ENCODE data around the gene TRAPPC3L.

The TRAPPC3L gene
- 0 to 0.11 (median 0) reads per million in 3 experiments for total RNA-seq

GRCh38 chr6:116545651-116546050 lies at the start of gene TRAPPC3L:
TRAPPC3L (minus strand) TSS chr6:116545684; CDS start chr6:116545514, 170 bp downstream.
- DNase-seq = no peak

DNA sequence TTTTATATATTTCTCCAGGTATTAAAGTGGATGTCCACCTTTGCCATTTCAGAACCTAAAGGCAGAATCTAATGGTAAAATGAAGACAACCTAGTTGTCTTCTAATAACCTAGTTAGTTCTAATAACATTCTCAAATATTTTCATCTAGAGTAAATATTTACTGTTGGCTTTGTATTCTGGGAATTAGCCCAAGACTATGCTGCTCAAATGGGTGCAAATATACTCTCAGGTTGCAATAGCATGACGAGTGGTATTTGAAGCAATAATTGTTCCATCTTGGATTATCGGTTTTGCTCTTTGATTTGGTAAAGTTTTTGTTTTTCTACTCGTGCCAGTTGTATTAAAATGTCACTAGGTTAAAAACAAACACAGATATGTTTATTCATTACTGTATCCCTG lies 49.8 kb upstream of the TRAPPC3L start:
- no peak for DNase-seq

DNA sequence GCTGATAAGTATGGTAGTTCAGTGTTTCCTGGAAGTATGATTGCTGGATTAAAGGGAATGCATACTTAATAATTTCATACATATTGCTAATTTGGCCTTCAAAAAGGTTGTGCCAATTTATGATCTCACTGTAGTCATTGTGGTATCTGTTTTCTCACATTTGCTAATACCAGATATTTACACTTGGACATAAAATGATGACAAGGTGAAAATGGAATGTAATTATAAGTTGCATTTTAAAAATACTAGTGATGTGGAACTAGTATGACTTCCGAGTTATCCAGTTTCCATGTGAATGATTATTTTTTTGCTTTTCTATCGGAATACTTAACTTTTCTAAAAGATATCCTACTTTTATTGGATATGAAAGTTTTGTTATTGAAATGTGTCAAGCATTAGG lies 41.3 kb upstream of the TRAPPC3L start:
- no peak for DNase-seq

DNA sequence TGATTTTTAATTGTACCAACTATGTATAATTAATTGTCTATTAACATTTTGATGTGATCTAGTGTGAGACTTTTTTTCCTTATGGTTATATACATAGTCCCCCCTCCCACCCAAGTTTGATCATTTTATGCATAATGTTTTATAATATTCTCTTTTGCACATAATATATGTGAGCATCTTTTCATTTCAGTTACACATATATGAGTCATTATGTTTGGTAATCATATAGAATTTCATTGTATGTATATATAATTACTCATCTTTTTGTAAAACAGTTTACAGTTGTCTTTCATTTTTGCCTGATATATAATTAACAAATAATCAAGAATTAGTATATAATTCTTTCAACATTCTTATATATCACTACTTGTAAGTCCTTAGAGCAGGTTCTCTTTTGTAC lies 40.8 kb upstream of the TRAPPC3L start:
- DNase-seq = no peak

DNA sequence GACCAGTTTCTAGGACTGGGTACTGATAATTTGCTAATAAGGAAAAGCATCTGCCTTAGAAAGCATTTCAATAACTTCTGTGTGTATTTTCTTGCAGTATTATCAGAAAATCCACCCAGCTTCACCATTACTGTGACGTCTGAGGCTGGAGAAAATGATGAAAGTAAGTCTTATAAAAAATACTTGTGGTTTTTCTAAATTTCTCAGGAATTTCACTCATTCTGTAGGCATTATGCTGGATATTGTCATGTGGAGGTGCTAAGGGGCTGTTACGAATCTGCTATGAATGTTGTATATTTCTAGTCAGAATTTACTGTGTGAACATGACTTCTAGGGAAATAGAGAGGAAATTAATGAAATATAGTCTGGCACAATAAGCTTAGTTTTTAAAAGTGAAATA lies 34.7 kb upstream of the TRAPPC3L start:
- DNase-seq = no peak

DNA sequence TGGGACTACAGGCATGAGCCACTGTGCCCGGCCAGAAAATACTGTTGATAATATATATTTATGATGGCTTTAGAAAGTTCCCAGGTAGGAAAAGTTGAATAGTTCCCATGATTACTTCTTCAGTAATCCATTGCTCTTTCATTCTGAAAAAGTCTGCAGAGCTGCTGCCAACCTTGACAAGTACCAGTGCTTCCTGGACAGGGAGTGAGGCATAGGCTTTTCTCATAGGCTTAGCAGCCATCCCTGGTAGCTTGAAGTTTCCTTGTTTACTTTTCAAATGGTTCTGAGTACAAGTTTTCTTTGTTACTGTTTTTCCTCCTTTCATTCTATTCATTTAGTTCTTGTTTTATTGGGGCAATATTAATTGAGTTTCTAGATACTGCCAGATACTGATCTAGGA lies 33.7 kb upstream of the TRAPPC3L start:
- DNase-seq = no peak

GRCh38 chr6:116578335-116578734 lies 32.9 kb upstream of the TRAPPC3L start:
- no peak for DNase-seq

- no peak for DNase-seq
Measured at GRCh38 chr6:116577486-116577885, 32.0 kb upstream of the TRAPPC3L start.

DNA sequence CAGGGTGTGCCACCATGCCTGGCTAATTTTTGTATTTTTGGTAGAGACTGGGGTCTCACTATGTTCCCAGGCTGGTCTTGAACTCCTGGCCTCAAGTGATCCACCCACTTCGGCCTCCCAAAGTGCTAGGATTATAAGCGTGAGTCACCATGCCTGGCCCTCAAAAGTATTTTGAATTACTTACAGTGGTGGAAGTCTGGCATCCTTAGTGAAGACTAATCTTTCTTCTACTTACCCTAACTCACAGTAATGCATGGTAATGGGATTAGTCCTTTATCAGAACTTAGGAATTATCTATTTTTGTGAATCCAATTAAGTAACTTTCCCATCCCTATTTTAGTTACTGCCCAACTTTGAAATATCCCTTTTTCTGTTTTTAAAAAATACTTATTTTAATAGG lies 29.7 kb upstream of the TRAPPC3L start:
- no peak for DNase-seq

- DNase-seq = no peak
Measured at GRCh38 chr6:116572162-116572561, 26.7 kb upstream of the TRAPPC3L start.

DNA sequence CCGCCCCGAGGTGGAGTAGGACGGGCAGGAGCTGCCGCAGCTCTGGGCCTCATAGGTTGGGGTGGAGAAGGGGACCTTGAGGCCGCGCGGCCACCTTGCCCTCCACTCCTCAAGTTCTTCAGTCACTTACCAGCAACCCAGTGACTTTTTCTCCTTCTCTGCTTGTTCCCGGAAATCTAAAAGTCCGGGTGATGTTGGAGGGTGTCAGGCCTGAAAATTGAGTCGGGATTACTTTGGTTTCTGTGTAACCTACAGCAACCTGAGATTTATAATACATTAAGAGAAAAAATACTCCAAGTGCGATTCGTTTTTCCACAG lies 26.2 kb upstream of the TRAPPC3L start:
- no peak for DNase-seq

DNA sequence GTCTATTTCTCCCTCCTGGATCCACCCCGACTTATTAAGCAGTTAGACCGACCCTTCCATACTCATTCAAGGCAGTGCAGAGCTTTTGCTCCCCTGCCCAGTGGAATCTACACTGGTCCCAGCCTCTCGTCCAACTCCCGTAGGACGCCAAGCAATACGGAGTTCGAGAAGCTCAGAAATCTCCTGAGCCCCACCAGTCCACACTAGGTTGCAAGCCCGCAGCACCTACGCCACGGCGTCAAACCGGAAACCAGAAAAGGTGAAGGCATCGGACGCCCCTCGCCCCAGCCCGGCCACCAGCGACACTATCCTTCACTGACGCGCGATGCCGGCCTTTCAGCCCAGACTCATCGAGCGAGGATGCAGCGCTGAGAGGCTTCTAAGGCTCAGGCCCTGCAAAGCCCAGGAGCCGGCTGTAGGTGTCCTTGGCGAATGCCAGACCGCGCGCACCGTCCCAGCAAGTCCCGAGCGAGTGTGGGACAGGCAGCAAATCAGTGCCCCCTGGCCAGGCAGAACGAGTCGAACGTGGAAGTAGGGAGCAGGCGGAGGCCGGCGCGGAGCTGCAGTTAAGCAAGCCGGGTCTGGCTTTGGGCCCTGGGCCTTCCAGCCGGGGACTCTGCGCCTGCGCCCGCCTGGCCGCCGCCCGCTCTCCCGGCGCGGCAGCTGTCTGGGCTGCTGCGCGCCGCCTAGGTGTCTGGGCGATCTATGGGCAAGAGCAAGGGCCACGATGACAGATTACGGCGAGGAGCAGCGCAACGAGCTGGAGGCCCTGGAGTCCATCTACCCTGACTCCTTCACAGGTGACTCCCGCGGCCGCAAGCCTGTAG lies 25.6 kb upstream of the TRAPPC3L start, which contains the start of gene RWDD1:
TSS of gene RWDD1 (plus strand) at position 649 of the 827 bp plus-strand sequence. CDS start at position 728, 79 bp downstream.
- DNase-seq = peak; percentile 99

GRCh38 chr6:116568821-116569755 lies 23.6 kb upstream of the TRAPPC3L start:
- DNase-seq = no peak

GRCh38 chr6:116568111-116568510 lies 22.6 kb upstream of the TRAPPC3L start:
- DNase-seq = no peak

DNA sequence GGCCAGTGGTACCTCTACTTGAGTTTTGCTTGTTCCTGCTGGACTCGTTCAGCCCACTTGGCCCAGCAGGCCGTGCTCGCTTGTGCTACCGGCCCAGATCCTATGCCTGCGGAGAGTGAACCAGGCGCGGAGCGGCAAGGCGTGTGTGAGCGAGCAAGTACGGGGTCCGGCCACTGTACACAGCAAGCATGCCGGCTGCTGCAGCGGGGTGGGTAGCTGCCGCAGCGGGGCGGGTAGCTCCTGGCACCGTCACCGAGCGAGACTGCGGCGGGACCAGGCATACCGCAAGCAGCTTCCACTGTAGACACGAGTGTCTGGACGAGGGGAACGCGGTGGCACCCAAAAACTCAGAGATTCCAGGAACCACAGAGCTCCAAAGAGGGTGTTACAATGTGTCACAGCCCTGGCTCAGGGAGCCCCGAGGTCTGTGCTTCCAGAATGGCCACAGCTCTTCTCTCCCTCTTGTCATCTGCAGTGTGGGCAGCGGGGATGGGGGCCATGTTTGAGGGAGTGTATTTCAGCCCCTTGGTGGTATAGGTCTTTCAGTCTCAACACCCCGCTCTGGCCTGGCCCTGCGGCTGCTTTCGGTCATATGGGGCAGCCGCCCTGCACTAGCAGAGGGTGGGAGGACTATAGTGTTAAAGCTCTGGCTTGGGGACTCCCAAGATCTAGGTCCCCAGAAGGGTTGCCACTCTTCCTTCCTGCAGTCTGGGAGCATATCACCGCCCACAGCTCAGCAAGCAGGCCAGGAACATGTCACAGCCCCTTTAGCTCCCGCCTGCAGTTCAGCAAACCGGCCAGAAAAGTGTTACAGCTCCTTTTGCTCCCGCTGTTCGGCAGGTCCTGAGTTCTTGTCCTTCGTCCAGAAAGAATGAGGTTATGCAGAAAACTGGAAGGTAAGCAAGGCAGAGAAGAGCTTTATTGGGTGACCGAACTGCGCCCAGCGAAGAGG lies 19.7 kb upstream of the TRAPPC3L start:
- no peak for DNase-seq

DNA sequence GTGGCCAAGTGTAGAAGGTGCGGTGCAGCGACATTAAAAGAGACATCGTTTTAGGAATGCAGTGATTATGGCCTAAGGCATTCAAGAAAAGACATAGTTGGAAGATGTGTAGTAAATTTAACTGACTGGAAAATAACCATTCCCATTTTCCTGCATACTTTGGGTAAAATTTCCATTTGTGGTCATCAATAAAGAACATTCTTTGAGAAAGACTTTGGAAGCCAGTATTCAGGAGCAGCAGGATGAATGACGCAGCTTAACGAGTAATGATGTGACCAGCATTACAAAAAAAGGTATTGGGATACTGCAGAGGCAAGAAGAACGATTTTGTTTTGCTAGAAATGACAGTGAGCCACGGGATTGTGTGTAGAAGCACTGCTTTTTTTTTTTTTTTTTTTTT lies 18.8 kb upstream of the TRAPPC3L start:
- no peak for DNase-seq

GRCh38 chr6:116563830-116564229 lies 18.3 kb upstream of the TRAPPC3L start:
- no peak for DNase-seq

- no peak for DNase-seq
Measured at GRCh38 chr6:116562614-116563013, 17.1 kb upstream of the TRAPPC3L start.

GRCh38 chr6:116562019-116562403 lies 16.5 kb upstream of the TRAPPC3L start:
- DNase-seq = no peak

GRCh38 chr6:116561377-116562018 lies 16.0 kb upstream of the TRAPPC3L start:
- DNase-seq = peak; percentile 59

GRCh38 chr6:116560130-116560529 lies 14.6 kb upstream of the TRAPPC3L start:
- DNase-seq = no peak

DNA sequence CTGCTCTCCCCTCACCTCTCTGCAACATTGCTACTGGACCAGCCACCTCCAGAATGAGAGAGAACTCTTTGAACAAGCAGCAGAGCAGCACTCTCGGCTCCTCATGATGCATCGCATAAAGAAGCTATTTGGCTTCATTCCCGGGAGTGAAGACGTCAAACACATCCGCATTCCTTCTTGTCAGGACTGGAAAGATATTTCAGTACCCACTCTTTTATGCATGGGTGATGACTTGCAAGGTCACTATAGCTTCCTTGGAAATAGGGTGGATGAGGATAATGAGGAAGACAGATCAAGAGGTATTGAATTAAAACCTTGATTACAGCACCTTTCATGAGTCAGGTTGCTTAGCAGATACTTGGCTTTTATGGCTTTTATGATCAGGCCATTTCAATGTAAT lies 12.4 kb upstream of the TRAPPC3L start:
- no peak for DNase-seq

Data from central memory CD4-positive, alpha-beta T cell (primary cell).